Stimulated activated CD4-positive, alpha-beta T cell treated with anti-CD3 and anti-CD28 coated beads, TNF-alpha, amount 100 ng/mL, for 48 hours (primary cell): Measurements from ENCODE around the gene GNB3.

Experiments
- DNase-seq, 3 donors: peaks; one replicate each; pipeline ENCODE4 v3.0.0-alpha.2; 2020; ENCODE audit warnings: low read depth in 3 of 3

The GNB3 gene

GRCh38 chr12:6840761-6841515 lies at the start of gene GNB3:
TSS of gene GNB3 (plus strand) at chr12:6840925. CDS start at chr12:6841288, 363 bp downstream.
- DNase-seq, result no peak

- DNase-seq, result no peak
Observed at GRCh38 chr12:6791931-6792520, 48.7 kb upstream of the GNB3 start.

GRCh38 chr12:6792522-6793201 lies 48.1 kb upstream of the GNB3 start:
- DNase-seq, result no peak

GRCh38 chr12:6795088-6795487 lies 45.6 kb upstream of the GNB3 start:
- DNase-seq, result no peak

- DNase-seq, result no peak
Observed at GRCh38 chr12:6796576-6796975, 44.1 kb upstream of the GNB3 start.

- DNase-seq, result no peak
Observed at GRCh38 chr12:6799147-6799546, 41.6 kb upstream of the GNB3 start.

- DNase-seq, result no peak
Observed at GRCh38 chr12:6807170-6807569, 33.6 kb upstream of the GNB3 start.

DNA sequence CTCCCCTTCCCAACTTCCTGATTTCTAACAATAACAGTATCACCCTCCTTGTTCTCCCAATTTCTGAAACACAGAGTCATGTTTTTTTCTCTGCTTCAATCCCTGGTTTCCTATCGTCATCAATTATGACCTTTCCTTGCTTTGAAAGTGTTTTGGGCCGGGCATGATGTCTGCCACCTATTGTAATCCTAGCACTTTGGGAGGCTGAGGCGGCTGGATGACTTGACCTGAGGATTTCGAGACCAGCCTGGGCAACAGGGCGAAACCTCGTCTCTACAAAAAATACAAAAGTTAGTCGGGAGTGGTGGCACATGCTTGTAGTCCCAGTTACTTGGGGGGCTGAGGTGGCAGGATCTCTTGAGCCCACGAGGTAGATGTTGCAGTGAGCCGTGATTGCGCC lies 31.7 kb upstream of the GNB3 start:
- DNase-seq, result no peak

- DNase-seq, result no peak
Observed at GRCh38 chr12:6810758-6811157, 30.0 kb upstream of the GNB3 start.

- DNase-seq, result no peak
Observed at GRCh38 chr12:6813363-6813762, 27.4 kb upstream of the GNB3 start.

- no peak for DNase-seq
Observed at GRCh38 chr12:6816598-6816997, 24.1 kb upstream of the GNB3 start.

DNA sequence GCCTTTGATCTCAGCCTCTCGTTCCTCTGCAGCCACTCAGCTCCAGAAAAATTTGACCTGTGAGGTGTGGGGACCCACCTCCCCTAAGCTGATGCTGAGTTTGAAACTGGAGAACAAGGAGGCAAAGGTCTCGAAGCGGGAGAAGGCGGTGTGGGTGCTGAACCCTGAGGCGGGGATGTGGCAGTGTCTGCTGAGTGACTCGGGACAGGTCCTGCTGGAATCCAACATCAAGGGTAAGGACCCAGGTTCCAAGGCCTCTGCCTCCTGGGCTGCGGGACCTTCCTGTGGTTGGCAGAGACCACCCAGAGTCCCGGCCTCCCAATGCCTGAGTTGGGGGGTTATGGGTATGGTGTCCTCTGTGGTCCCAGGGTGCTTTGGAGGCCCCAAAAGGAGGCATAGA lies 23.6 kb upstream of the GNB3 start:
- no peak for DNase-seq

DNA sequence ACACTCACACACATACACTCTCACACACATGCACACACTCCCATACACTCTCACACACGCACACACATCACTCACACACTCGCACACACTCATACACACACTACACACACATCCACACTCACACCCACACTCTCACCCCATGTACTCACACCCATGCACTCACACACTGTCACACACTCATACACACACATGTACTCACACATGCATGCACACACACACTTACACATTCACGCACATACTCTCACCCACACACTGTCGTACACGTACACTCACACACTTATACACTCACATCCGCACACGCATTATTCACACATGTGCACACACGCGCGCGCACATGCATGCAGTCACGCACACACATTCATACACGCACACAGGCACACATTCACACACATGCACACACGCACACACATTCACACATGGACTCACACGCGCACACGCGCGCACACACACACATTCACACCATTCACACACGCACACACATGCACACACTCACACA lies 23.0 kb upstream of the GNB3 start:
- no peak for DNase-seq

GRCh38 chr12:6818222-6818621 lies 22.5 kb upstream of the GNB3 start:
- DNase-seq, result no peak

GRCh38 chr12:6818645-6819044 lies 22.1 kb upstream of the GNB3 start:
- no peak for DNase-seq

DNA sequence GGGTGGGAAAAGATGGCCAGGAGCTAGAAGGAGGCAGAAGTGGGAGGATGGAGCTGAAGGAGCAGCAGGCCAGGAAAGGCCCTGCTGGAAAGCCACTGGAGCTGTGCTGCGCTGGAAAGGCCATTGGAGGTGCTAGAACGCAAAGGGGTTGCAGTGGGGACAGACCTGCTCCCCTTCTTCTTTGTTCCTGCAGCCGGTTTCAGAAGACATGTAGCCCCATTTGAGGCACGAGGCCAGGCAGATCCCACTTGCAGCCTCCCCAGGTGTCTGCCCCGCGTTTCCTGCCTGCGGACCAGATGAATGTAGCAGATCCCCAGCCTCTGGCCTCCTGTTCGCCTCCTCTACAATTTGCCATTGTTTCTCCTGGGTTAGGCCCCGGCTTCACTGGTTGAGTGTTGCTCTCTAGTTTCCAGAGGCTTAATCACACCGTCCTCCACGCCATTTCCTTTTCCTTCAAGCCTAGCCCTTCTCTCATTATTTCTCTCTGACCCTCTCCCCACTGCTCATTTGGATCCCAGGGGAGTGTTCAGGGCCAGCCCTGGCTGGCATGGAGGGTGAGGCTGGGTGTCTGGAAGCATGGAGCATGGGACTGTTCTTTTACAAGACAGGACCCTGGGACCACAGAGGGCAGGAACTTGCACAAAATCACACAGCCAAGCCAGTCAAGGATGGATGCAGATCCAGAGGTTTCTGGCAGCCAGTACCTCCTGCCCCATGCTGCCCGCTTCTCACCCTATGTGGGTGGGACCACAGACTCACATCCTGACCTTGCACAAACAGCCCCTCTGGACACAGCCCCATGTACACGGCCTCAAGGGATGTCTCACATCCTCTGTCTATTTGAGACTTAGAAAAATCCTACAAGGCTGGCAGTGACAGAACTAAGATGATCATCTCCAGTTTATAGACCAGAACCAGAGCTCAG lies 21.4 kb upstream of the GNB3 start:
- DNase-seq, result no peak

DNA sequence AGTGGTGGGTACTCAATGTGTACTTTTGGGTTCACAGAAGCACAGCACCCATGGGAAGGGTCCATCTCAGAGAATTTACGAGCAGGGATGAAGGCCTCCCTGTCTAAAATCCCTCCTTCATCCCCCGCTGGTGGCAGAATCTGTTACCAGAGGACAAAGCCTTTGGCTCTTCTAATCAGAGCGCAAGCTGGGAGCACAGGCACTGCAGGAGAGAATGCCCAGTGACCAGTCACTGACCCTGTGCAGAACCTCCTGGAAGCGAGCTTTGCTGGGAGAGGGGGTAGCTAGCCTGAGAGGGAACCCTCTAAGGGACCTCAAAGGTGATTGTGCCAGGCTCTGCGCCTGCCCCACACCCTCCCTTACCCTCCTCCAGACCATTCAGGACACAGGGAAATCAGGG lies 20.6 kb upstream of the GNB3 start:
- no peak for DNase-seq

- DNase-seq, result no peak
Observed at GRCh38 chr12:6821591-6822425, 18.9 kb upstream of the GNB3 start, which contains the start of gene GPR162. TSS of gene GPR162 (plus strand) at chr12:6821821. CDS start at chr12:6823899, 2,078 bp downstream.

GRCh38 chr12:6822426-6823135 lies 18.1 kb upstream of the GNB3 start:
- DNase-seq, result no peak
